NCI-H2196 (cell line): Measurements from ENCODE around the gene TMEM240.
"Not testable (repeated sequence)": the region's sequence is repeated elsewhere in the genome, so short reads cannot be mapped to it uniquely, and the experiment has no call there.

ENCODE experiments used
- DNase-seq: peaks from one replicate; lab custom pipeline; 2025; ENCODE audit not compliant: unreplicated experiment; lab: John Stamatoyannopoulos, UW

The TMEM240 gene

GRCh38 chr1:1541956-1542765, 1.7 kb upstream of the TMEM240 start:
- no peak for DNase-seq

- DNase-seq: no peak
These were observed 599 bp upstream of the TMEM240 start for GRCh38 chr1:1540818-1541628.

GRCh38 chr1:1539310-1540089, 924 bp downstream of the TMEM240 start:
- peak; percentile 10 for DNase-seq

- DNase-seq: no peak
These were observed 1.5 kb downstream of the TMEM240 start for GRCh38 chr1:1538989-1539309.

GRCh38 chr1:1538334-1538733, 2.1 kb downstream of the TMEM240 start:
- no peak for DNase-seq

GRCh38 chr1:1537626-1538250, 2.7 kb downstream of the TMEM240 start:
- DNase-seq: no peak

GRCh38 chr1:1536938-1537546, 3.4 kb downstream of the TMEM240 start:
- DNase-seq: no peak

- DNase-seq: no peak
These were observed 4.1 kb downstream of the TMEM240 start for GRCh38 chr1:1536019-1536937.

GRCh38 chr1:1535201-1536018, 5.0 kb downstream of the TMEM240 start:
- DNase-seq: no peak

GRCh38 chr1:1534401-1535154, 5.8 kb downstream of the TMEM240 start:
- DNase-seq: no peak

- not testable (repeated sequence) for DNase-seq
These were observed 6.5 kb downstream of the TMEM240 start for GRCh38 chr1:1533894-1534291.

GRCh38 chr1:1533176-1533893, 7.1 kb downstream of the TMEM240 start:
- DNase-seq: not testable (repeated sequence)

- DNase-seq: no peak
These were observed 8.5 kb downstream of the TMEM240 start for GRCh38 chr1:1531947-1532346.

GRCh38 chr1:1529936-1530335, 10.5 kb downstream of the TMEM240 start:
- no peak for DNase-seq

GRCh38 chr1:1529321-1529720, 11.1 kb downstream of the TMEM240 start:
- DNase-seq: no peak

GRCh38 chr1:1528301-1529267, 11.8 kb downstream of the TMEM240 start:
- DNase-seq: no peak
